ENCODE results near the gene DGKB. TPM values are rescaled to one million over a fixed set of nuclear protein-coding genes. Genes with fewer than 3 reads are reported as not detected.
"Not testable (repeated sequence)": the region's sequence is repeated elsewhere in the genome, so short reads cannot be mapped to it uniquely, and the experiment has no call there.

The DGKB gene
- total RNA-seq, 4 donors from 2014 or later: 0.40 to 3.8 (median 0.82) TPM; not detected in 1

DNA sequence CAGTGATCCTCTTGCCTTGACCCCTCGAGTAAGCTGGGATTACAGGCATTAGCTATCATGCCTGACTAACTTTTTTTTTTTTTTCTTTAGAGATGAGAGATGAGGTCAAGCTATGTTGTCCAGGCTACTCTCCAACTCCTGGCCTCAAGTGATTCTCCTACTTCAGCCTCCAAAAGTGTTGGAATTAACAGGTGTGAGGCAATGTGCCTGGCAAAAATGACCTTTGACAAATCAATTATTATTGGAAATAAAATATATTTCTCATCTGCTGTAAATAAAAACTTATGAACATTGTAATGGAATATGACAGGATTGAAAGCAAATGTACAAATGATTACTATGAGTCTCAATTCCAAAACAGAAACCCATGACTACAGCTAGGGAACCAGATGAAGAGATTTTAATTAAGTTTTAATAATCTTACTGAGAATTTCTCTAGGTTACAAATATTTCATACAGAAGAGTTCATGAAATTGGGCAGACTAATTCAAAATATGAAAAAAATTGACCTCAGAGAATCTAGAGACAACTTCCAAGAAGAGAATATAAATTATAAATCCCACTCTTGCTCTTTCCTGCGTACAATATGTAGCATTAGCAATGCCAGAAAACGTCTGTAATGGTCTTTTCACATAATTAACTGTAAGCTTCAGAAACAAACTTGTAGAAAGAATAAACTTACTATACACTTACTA lies 414.7 kb downstream of the DGKB start:
- no peak overlapping the region for H3K27ac ChIP-seq
- 52% methylated on average over 3 of the region's 3 CpGs for WGBS, 2 donors (ENCODE audit: low coverage in 1 of 2)
- intact Hi-C loops (cut with DNase I; ENCODE audit: low total_unique reads): no loop called here
- in situ Hi-C loops (cut with MboI; ENCODE audit: low pct_ligation_motif_present in 1 of 4, low pct_unique_long_range_greater_than_20kb in 1 of 4, low sequenced_read_pairs in 3 of 4): no loop called here
- H3K36me3 ChIP-seq: no peaks in the 10 kb centered on the region
- no peak for DNase-seq
- H3K27me3 ChIP-seq: no peaks in the 10 kb centered on the region
- no peaks in the 10 kb centered on the region for H3K9me3 ChIP-seq
- no peak overlapping the region for H3K4me3 ChIP-seq
- TF ChIP-seq, protein P1, sequence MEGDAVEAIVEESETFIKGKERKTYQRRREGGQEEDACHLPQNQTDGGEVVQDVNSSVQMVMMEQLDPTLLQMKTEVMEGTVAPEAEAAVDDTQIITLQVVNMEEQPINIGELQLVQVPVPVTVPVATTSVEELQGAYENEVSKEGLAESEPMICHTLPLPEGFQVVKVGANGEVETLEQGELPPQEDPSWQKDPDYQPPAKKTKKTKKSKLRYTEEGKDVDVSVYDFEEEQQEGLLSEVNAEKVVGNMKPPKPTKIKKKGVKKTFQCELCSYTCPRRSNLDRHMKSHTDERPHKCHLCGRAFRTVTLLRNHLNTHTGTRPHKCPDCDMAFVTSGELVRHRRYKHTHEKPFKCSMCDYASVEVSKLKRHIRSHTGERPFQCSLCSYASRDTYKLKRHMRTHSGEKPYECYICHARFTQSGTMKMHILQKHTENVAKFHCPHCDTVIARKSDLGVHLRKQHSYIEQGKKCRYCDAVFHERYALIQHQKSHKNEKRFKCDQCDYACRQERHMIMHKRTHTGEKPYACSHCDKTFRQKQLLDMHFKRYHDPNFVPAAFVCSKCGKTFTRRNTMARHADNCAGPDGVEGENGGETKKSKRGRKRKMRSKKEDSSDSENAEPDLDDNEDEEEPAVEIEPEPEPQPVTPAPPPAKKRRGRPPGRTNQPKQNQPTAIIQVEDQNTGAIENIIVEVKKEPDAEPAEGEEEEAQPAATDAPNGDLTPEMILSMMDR (IDR thresholded peaks at IDR 0.05): no peak
- TF ChIP-seq POLR2A (IDR thresholded peaks at IDR 0.05) (no peak), POLR2AphosphoS5 (IDR thresholded peaks at IDR 0.05) (no peak), EP300 (IDR thresholded peaks at IDR 0.05; ENCODE audit: low read depth) (no peak)
- H3K4me1 ChIP-seq: no peaks in the 10 kb centered on the region

DNA sequence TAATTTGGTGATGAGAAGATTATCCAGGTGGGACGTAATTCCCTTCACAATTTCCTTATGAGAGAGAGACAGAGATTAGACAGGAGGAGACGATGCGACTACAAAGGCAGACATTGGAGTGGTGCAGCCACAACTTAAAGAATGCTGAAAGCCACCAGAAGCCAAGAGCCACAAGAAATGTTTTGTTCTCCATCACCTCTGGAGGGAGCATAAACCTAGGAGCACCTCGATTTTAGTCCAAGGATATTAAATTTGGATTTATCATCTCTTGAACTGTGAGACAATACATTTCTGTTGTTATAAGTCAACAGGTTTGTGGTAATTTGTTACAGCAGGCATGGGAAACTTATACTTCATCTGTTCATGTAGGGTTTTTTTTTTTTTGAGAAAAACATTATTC lies 418.9 kb downstream of the DGKB start:
- no peak for TF ChIP-seq POLR2AphosphoS5 (IDR thresholded peaks at IDR 0.05)
- TF ChIP-seq POLR2A (IDR thresholded peaks at IDR 0.05): no peak
- TF ChIP-seq, protein P1 (IDR thresholded peaks at IDR 0.05): no peak
- TF ChIP-seq EP300 (IDR thresholded peaks at IDR 0.05; ENCODE audit: low read depth): no peak
- 65 to 81% methylated on average over 3 to 4 of the region's 4 CpGs for WGBS, 2 donors (ENCODE audit: low coverage in 1 of 2)

DNA sequence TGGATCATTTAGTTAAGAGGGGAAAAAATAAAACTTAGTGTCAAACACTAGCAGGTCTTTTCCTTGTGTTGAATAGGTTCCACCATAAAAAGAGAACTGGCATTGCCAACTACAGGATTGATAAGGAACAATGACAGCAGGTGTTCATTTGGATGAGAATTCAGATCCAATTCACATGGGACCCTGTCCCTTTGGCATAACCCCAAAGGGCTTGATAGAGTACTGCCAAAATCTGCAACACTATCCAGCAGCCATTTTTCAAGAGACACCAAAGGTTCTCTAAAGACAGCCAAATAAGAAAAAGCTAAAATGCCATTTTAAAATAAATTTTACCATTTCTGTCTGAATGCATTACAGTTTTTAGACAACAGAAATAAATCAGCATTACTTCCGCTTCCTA lies 422.3 kb downstream of the DGKB start:
- intact Hi-C loops (cut with DNase I; ENCODE audit: low total_unique reads) (no loop called here), in situ Hi-C loops (cut with MboI; ENCODE audit: low pct_ligation_motif_present in 1 of 4, low pct_unique_long_range_greater_than_20kb in 1 of 4, low sequenced_read_pairs in 3 of 4) (no loop called here)
- H3K4me3 ChIP-seq: no peak overlapping the region
- TF ChIP-seq EP300 (IDR thresholded peaks at IDR 0.05; ENCODE audit: low read depth): no peak
- TF ChIP-seq POLR2AphosphoS5 (IDR thresholded peaks at IDR 0.05): no peak
- TF ChIP-seq POLR2A (IDR thresholded peaks at IDR 0.05): no peak
- TF ChIP-seq, protein P1 (IDR thresholded peaks at IDR 0.05): no peak
- DNase-seq: no peak
- no peaks in the 10 kb centered on the region for H3K9me3 ChIP-seq
- H3K27ac ChIP-seq: no peak overlapping the region
- no peaks in the 10 kb centered on the region for H3K4me1 ChIP-seq
- no peaks in the 10 kb centered on the region for H3K27me3 ChIP-seq
- no peaks in the 10 kb centered on the region for H3K36me3 ChIP-seq
- 74 to 83% methylated on average over 1 of the region's 1 CpG for WGBS, 2 donors (ENCODE audit: low coverage in 1 of 2)

More for the DNA sequence above, 418.9 kb downstream of the DGKB start:
- no peaks in the 10 kb centered on the region for H3K36me3 ChIP-seq
- DNase-seq: no peak
- no peak overlapping the region for H3K4me3 ChIP-seq
- in situ Hi-C loops (cut with MboI; ENCODE audit: low pct_ligation_motif_present in 1 of 4, low pct_unique_long_range_greater_than_20kb in 1 of 4, low sequenced_read_pairs in 3 of 4) (no loop called here), intact Hi-C loops (cut with DNase I; ENCODE audit: low total_unique reads) (no loop called here)
- no peak overlapping the region for H3K27ac ChIP-seq
- H3K4me1 ChIP-seq: no peaks in the 10 kb centered on the region
- no peaks in the 10 kb centered on the region for H3K9me3 ChIP-seq
- no peaks in the 10 kb centered on the region for H3K27me3 ChIP-seq

DNA sequence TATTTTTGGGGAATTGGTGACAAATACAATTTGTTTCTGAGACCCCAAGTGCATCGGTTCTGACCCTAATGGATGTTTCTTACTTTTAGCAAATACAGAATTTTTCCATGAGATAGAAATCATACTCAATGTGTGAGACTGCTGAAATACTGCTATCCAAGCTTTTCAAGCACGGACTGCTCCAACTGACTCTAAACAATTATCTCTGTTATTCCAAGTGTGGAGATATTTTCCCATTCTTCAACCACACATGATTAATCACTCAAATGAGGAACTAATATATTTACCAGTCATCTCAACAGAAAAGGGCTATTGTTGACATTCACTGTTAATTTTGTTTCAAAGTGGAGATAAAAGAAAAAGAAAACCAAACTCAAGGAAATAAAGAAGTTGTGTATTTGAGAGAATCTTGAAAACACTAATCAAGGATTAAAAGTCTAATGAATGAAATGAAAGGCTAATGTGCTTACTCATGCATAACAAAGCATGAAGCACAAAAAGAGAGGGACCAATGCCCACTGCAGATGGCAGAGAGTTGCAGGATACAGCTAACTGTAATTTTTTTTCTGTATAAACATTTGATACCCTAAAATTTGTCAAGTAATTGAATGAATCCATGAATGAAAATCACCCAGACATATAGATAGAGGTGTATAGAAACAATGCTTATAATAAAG lies 423.6 kb downstream of the DGKB start:
- intact Hi-C loops (cut with DNase I; ENCODE audit: low total_unique reads): no loop called here
- 77 to 80% methylated on average over 2 of the region's 2 CpGs for WGBS, 2 donors (ENCODE audit: low coverage in 1 of 2)
- in situ Hi-C loops (cut with MboI; ENCODE audit: low pct_ligation_motif_present in 1 of 4, low pct_unique_long_range_greater_than_20kb in 1 of 4, low sequenced_read_pairs in 3 of 4): no loop called here

DNA sequence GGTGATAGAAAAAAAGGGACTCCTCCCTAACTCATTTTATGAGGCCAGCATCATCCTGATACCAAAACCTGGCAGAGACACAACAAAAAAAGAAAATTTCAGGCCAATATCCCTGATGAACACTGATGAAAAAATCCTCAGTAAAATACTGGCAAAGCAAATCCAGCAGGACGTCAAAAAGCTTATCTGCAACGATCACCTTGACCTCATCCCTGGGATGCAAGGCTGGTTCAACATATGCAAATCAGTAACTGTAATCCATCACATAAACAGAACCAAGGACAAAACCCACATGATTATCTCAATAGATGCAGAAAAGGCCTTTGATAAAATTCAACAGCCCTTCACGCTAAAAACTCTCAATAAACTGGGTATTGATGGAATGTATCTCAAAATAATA lies 440.8 kb downstream of the DGKB start:
- WGBS, 2 donors (ENCODE audit: low coverage in 1 of 2): 47 to 89% methylated on average over 3 of the region's 3 CpGs
- H3K27me3 ChIP-seq; intact Hi-C loops (cut with DNase I; ENCODE audit: low total_unique reads); H3K9me3 ChIP-seq; DNase-seq; H3K36me3 ChIP-seq; H3K4me1 ChIP-seq; H3K4me3 ChIP-seq; H3K27ac ChIP-seq: not testable (repeated sequence)
- in situ Hi-C loops (cut with MboI; ENCODE audit: low pct_ligation_motif_present in 1 of 4, low pct_unique_long_range_greater_than_20kb in 1 of 4, low sequenced_read_pairs in 3 of 4): loop anchor here in 2 of 4 donors (25.0 kb wide), 1 partner anchor 1174 kb away; no protein-coding TSS in a partner anchor

More for the DNA sequence above, 423.6 kb downstream of the DGKB start:
- no peak overlapping the region for H3K4me3 ChIP-seq
- H3K4me1 ChIP-seq: no peaks in the 10 kb centered on the region
- no peak for DNase-seq
- H3K9me3 ChIP-seq: no peaks in the 10 kb centered on the region
- no peaks in the 10 kb centered on the region for H3K27me3 ChIP-seq
- no peak overlapping the region for H3K27ac ChIP-seq
- H3K36me3 ChIP-seq: no peaks in the 10 kb centered on the region
- TF ChIP-seq EP300 (IDR thresholded peaks at IDR 0.05; ENCODE audit: low read depth): no peak
- no peak for TF ChIP-seq POLR2AphosphoS5 (IDR thresholded peaks at IDR 0.05)
- TF ChIP-seq, protein P1 (IDR thresholded peaks at IDR 0.05): no peak
- no peak for TF ChIP-seq POLR2A (IDR thresholded peaks at IDR 0.05)

DNA sequence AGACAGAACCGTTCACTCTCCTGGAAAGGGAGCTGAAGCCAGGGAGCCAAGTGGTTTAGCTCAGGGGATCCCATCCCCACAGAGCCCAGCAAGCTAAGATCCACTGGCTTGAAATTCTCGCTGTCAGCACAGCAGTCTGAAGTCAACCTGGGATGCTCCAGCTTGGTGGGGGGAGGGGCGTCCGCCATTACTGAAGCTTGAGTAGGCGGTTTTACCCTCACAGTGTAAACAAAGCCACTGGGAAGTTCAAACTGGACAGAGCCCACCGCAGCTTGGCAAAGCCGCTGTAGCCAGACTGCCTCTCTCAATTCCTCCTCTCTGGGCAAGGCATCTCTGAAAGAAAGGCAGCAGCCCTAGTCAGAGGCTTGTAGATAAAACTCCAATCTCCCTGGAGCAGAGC lies 443.7 kb downstream of the DGKB start:
- H3K27ac ChIP-seq, H3K4me3 ChIP-seq, H3K36me3 ChIP-seq, H3K4me1 ChIP-seq, H3K9me3 ChIP-seq, DNase-seq, H3K27me3 ChIP-seq: not testable (repeated sequence)
- WGBS, 2 donors (ENCODE audit: low coverage in 1 of 2): 94% methylated on average over 7 of the region's 7 CpGs; no CpG with 5 or more reads in 1 of the 2 donors
- in situ Hi-C loops (cut with MboI; ENCODE audit: low pct_ligation_motif_present in 1 of 4, low pct_unique_long_range_greater_than_20kb in 1 of 4, low sequenced_read_pairs in 3 of 4): loop anchor here (10.0 to 25.0 kb wide), 3 partner anchors 1172 to 1184 kb away; no protein-coding TSS in a partner anchor
- intact Hi-C loops (cut with DNase I; ENCODE audit: low total_unique reads): loop anchor here (10.0 kb wide), 1 partner anchor 1174 kb away; no protein-coding TSS in a partner anchor
